Fibroblast of lung (primary cell): ENCODE results near the gene HMGCS1.

Experiments used
- CTCF ChIP-seq, 2 donors: IDR thresholded peaks in 1 of 2; conservative IDR thresholded peaks in 1 of 2; 1 replicate in 1 of 2; 2 replicates in 1 of 2; pipeline ENCODE4 v1.5.1; 2011 to 2012; ENCODE audit warnings: low read length in 2 of 2, control low read depth in 1 of 2, inconsistent platforms in 1 of 2, low read depth in 1 of 2, mild to moderate bottlenecking in 1 of 2
- EZH2 ChIP-seq: IDR thresholded peaks from 2 replicates; pipeline ENCODE4 v1.5.1; 2012; ENCODE audit warnings: low read length, control low read depth, mild to moderate bottlenecking; ENCODE audit errors: missing control alignments

- TF ChIP-seq EZH2 (no peak), CTCF (conservative IDR thresholded peaks at IDR 0.05 in 1 of 2, IDR thresholded peaks at IDR 0.05 in 1 of 2; ENCODE audit: low read depth in 1 of 2, low read length in 2 of 2) (no peak)
These were observed 35.7 kb upstream of the HMGCS1 start for GRCh38 chr5:43348861-43349363.
